Ascending aorta (tissue), 2 donors: Measurements from ENCODE around the gene RAD51B. TPM values are rescaled to one million over a fixed set of nuclear protein-coding genes. Genes with fewer than 3 reads are reported as not detected.

Experiments used
- DNase-seq, 2 donors: peaks; one replicate each; pipeline ENCODE4 v3.0.0-alpha.2; 2019; ENCODE audit warnings: low spot score in 2 of 2
- H3K27ac ChIP-seq, 2 donors: fragments of 200-600 bp; sonication (generic); one replicate each; pipeline ENCODE4 v1.5.1; 2016 to 2017; ENCODE audit warnings: mild to moderate bottlenecking in 1 of 2
- H3K27me3 ChIP-seq: fragments of 200-600 bp; sonication (generic); one replicate; pipeline ENCODE4 v1.5.1; 2017
- H3K36me3 ChIP-seq, 2 donors: fragments of 200-600 bp; sonication (generic); one replicate each; pipeline ENCODE4 v1.5.1; 2016
- H3K4me1 ChIP-seq, 2 donors: fragments of 200-600 bp; sonication (generic); one replicate each; pipeline ENCODE4 v1.5.1; 2016 to 2017; ENCODE audit warnings: mild to moderate bottlenecking in 1 of 2
- H3K4me3 ChIP-seq, 2 donors: fragments of 200-600 bp; sonication (generic); one replicate each; pipeline ENCODE4 v1.5.1; 2016 to 2017; ENCODE audit warnings: mild to moderate bottlenecking in 1 of 2
- H3K9me3 ChIP-seq, 2 donors: fragments of 200-600 bp; sonication (generic); one replicate each; pipeline ENCODE4 v1.5.1; 2016
- CTCF ChIP-seq, 3 experiments: fragments of 200-600 bp in 2 of 3; fragments of 450-650 bp in 1 of 3; sonication (generic) in 2 of 3; IDR thresholded peaks; one replicate each; pipeline ENCODE4 v1.5.1; 2016 to 2019; ENCODE audit warnings: antibody characterized with exemption in 3 of 3, mild to moderate bottlenecking in 1 of 3, moderate library complexity in 1 of 3
- intact Hi-C: fragments of 100-400 bp; cut with DNase I; formaldehyde crosslinking; loops from one replicate; pipeline ENCODE4 v1.15.1; 2023
- total RNA-seq: library from RNA; depleted of rRNA; stranded (reverse); fragments of >200 nt; gene quantifications from one replicate; pipeline ENCODE4 v1.1.0, GENCODE V29; 2016

RAD51B gene
- total RNA-seq, 1 donor from 2014 or later: not detected

GRCh38 chr14:68678471-68678870 lies 858.9 kb downstream of the RAD51B start:
- intact Hi-C loops: no loop called here
- no peak for TF ChIP-seq CTCF (IDR thresholded peaks at IDR 0.05)
- Histone ChIP-seq H3K4me3 (no peak overlapping the region), H3K4me1 (peaks cover 12 to 30% of the 10 kb centered on the region in 2 donors), H3K27me3 (no peaks in the 10 kb centered on the region), H3K36me3 (no peaks in the 10 kb centered on the region), H3K27ac (no peak overlapping the region), H3K9me3 (no peaks in the 10 kb centered on the region)
- no peak for DNase-seq

DNA sequence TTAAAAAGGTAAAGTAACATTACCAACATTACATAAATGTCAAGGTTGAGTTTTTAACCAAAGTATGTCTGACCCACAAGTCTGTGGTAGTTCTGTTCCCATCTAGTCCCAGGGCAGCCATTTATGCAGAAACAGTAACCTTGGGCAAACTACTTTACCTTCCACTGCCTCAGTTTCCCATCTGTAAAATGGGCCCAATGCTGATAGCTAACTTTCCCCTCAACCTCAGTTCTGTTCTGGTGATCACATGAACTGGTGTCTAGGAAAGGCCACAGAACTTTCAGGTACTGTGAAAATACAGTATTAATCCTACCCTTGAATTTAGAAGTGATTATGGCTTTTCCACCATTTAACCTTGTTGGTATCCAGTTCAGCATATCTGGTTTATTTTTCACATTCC lies 859.7 kb downstream of the RAD51B start:
- H3K4me1 ChIP-seq: peaks cover 13 to 34% of the 10 kb centered on the region in 2 donors
- H3K9me3 ChIP-seq: no peaks in the 10 kb centered on the region
- H3K27me3 ChIP-seq: no peaks in the 10 kb centered on the region
- no peak overlapping the region for H3K4me3 ChIP-seq
- DNase-seq: no peak
- no peak for TF ChIP-seq CTCF (IDR thresholded peaks at IDR 0.05)
- no peak overlapping the region for H3K27ac ChIP-seq
- no peaks in the 10 kb centered on the region for H3K36me3 ChIP-seq
- intact Hi-C loops: no loop called here

GRCh38 chr14:68679746-68680467 lies 860.3 kb downstream of the RAD51B start:
- Histone ChIP-seq H3K36me3 (no peaks in the 10 kb centered on the region), H3K4me1 (peaks cover 13 to 40% of the 10 kb centered on the region in 2 donors), H3K27ac (peak overlapping the region; percentile 81 to 84), H3K27me3 (no peaks in the 10 kb centered on the region), H3K9me3 (no peaks in the 10 kb centered on the region), H3K4me3 (no peak overlapping the region)
- TF ChIP-seq CTCF (IDR thresholded peaks at IDR 0.05): no peak
- intact Hi-C loops: loop anchor here (5.0 kb wide), 4 partner anchors 107 to 738 kb away; no protein-coding TSS in a partner anchor
- DNase-seq: no peak

- intact Hi-C loops: loop anchor here (5.0 kb wide), 4 partner anchors 107 to 738 kb away; no protein-coding TSS in a partner anchor
- Histone ChIP-seq H3K27ac (peak overlapping the region; percentile 81 to 84), H3K9me3 (no peaks in the 10 kb centered on the region), H3K4me3 (no peak overlapping the region), H3K36me3 (no peaks in the 10 kb centered on the region), H3K4me1 (peaks cover 13 to 40% of the 10 kb centered on the region in 2 donors), H3K27me3 (no peaks in the 10 kb centered on the region)
- TF ChIP-seq CTCF (IDR thresholded peaks at IDR 0.05): no peak
- DNase-seq: no peak
These were observed 861.0 kb downstream of the RAD51B start for GRCh38 chr14:68680541-68681051.

GRCh38 chr14:68681256-68682011 lies 861.9 kb downstream of the RAD51B start:
- Histone ChIP-seq H3K4me3 (no peak overlapping the region), H3K4me1 (peaks cover 13 to 40% of the 10 kb centered on the region in 2 donors), H3K27me3 (no peaks in the 10 kb centered on the region), H3K36me3 (no peaks in the 10 kb centered on the region), H3K9me3 (no peaks in the 10 kb centered on the region), H3K27ac (peak overlapping the region; percentile 81 to 84)
- TF ChIP-seq CTCF (IDR thresholded peaks at IDR 0.05): no peak
- intact Hi-C loops: loop anchor here (1.0 to 5.0 kb wide), 6 partner anchors 54 to 739 kb away; no protein-coding TSS in a partner anchor
- no peak for DNase-seq
